Vagina (tissue), 2 donors: ENCODE measurements around the gene MLXIPL. TPM values are rescaled to one million over a fixed set of nuclear protein-coding genes. Genes with fewer than 3 reads are reported as not detected.

ENCODE experiments used
- DNase-seq, 2 donors: peaks; one replicate each; pipeline ENCODE4 v3.0.0-alpha.2; 2017; ENCODE audit errors: extremely low spot score in 2 of 2
- H3K27ac ChIP-seq: fragments of 200-600 bp; sonication (generic); one replicate; pipeline ENCODE4 v1.5.1; 2019
- H3K27me3 ChIP-seq: fragments of 200-600 bp; sonication (generic); one replicate; pipeline ENCODE4 v1.5.1; 2019
- H3K36me3 ChIP-seq, 2 donors: fragments of 200-600 bp; sonication (generic); one replicate each; pipeline ENCODE4 v1.5.1; 2017 to 2019
- H3K4me1 ChIP-seq: fragments of 200-600 bp; sonication (generic); one replicate; pipeline ENCODE4 v1.5.1; 2019
- H3K4me3 ChIP-seq, 2 donors: fragments of 200-600 bp; sonication (generic); 1 replicate in 1 of 2; 2 replicates in 1 of 2; pipeline ENCODE4 v1.5.1; 2016 to 2019
- H3K9me3 ChIP-seq: fragments of 200-600 bp; sonication (generic); one replicate; pipeline ENCODE4 v1.5.1; 2019
- CTCF ChIP-seq, 3 experiments: fragments of 450-650 bp in 2 of 3; fragments of 200-600 bp in 1 of 3; sonication (generic) in 1 of 3; IDR thresholded peaks; one replicate each; pipeline ENCODE4 v1.5.1; 2017 to 2019; ENCODE audit warnings: antibody characterized with exemption in 3 of 3, mild to moderate bottlenecking in 2 of 3, moderate library complexity in 2 of 3
- POLR2A ChIP-seq, 2 donors: fragments of 450-650 bp; IDR thresholded peaks; one replicate each; pipeline ENCODE4 v1.6.1; 2017; ENCODE audit warnings: antibody characterized with exemption in 2 of 2, mild to moderate bottlenecking in 2 of 2, moderate library complexity in 2 of 2
- POLR2AphosphoS5 ChIP-seq, 2 donors: sonication (generic); formaldehyde crosslinking; IDR thresholded peaks; one replicate each; pipeline ENCODE4 v1.9.0; 2017; ENCODE audit warnings: antibody characterized with exemption in 2 of 2, mild to moderate bottlenecking in 2 of 2, low read depth in 1 of 2; ENCODE audit not compliant: insufficient read depth in 1 of 2
- intact Hi-C: fragments of 100-400 bp; cut with DNase I; formaldehyde crosslinking; loops from one replicate; pipeline ENCODE4 v1.15.1; 2023
- total RNA-seq: library from RNA; depleted of rRNA; stranded (reverse); fragments of >200 nt; gene quantifications from one replicate; pipeline ENCODE4 v1.2.3, GENCODE V29; 2016

The MLXIPL gene
- total RNA-seq, 1 donor from 2014 or later: 6.1 TPM

GRCh38 chr7:73544678-73545077, 79.6 kb downstream of the MLXIPL start:
- Histone ChIP-seq H3K27me3 (no peaks in the 10 kb centered on the region), H3K27ac (no peak overlapping the region), H3K4me1 (peaks cover 5% of the 10 kb centered on the region), H3K4me3 (no peak overlapping the region), H3K36me3 (peaks cover 0 to 36% of the 10 kb centered on the region in 2 donors), H3K9me3 (no peaks in the 10 kb centered on the region)
- no peak for TF ChIP-seq POLR2A (IDR thresholded peaks at IDR 0.05)
- TF ChIP-seq CTCF (IDR thresholded peaks at IDR 0.05): no peak
- no peak for TF ChIP-seq POLR2AphosphoS5 (IDR thresholded peaks at IDR 0.05; ENCODE audit: insufficient read depth in 1 of 2, low read depth in 1 of 2)
- intact Hi-C loops: no loop called here
- no peak for DNase-seq

Other genes with a start within 250 kb of the MLXIPL start
- gene FZD9, start 190.7 kb downstream of the MLXIPL start, total RNA-seq: 1.7 TPM
- 45.4 TPM for gene BAZ1B, start 102.2 kb downstream of the MLXIPL start, total RNA-seq
- 57.0 TPM for gene BCL7B, start 66.8 kb downstream of the MLXIPL start, total RNA-seq
- 29.0 TPM for gene TBL2, start 45.9 kb downstream of the MLXIPL start, total RNA-seq
- gene VPS37D, start 43.3 kb upstream of the MLXIPL start, total RNA-seq: 5.4 TPM
- gene DNAJC30, start 58.9 kb upstream of the MLXIPL start, total RNA-seq: 7.1 TPM
- gene BUD23, start 59.1 kb upstream of the MLXIPL start, total RNA-seq: 49.8 TPM
- 17.2 TPM for gene STX1A, start 95.1 kb upstream of the MLXIPL start, total RNA-seq
- gene ABHD11, start 114.3 kb upstream of the MLXIPL start, total RNA-seq: 23.8 TPM
- not detected for gene CLDN3, start 145.7 kb upstream of the MLXIPL start, total RNA-seq
- 29.5 TPM for gene CLDN4, start 206.5 kb upstream of the MLXIPL start, total RNA-seq
- gene METTL27, start 218.0 kb upstream of the MLXIPL start, total RNA-seq: not detected
- not detected for gene TMEM270, start 236.6 kb upstream of the MLXIPL start, total RNA-seq